K562 (cell line): ENCODE results near the gene FBXO36. TPM values are rescaled to one million over a fixed set of nuclear protein-coding genes. Genes with fewer than 3 reads are reported as not detected.

Source experiments
- ATAC-seq: fragments of 200-7000 bp; cut with Tn5 transposase; 3 replicates; pipeline ENCODE4 v1.9.1; 2020; ENCODE audit warnings: moderate library complexity
- BruUV-seq: library from RNA; stranded (reverse); fragments of 400-500 nt; replicated peaks from 2 replicates; lab custom pipeline; 2021; lab: Mats Ljungman, UMichigan
- CTCF ChIA-PET: fragments of 300-600 bp; formaldehyde crosslinking; extraction: SDS; loops from one replicate; lab custom pipeline; 2021; ENCODE audit warnings: low intra/inter-chr PET ratio; lab: Yijun Ruan, JAX
- POLR2A ChIA-PET: fragments of 300-600, 350-650 bp; sonication (Branson Sonifier 250); formaldehyde crosslinking; extraction: SDS; loops from one replicate; lab custom pipeline; 2021; ENCODE audit warnings: antibody characterized with exemption, inconsistent platforms; lab: Yijun Ruan, JAX
- DNase-seq, 4 experiments: peaks; one replicate each; pipeline versions ENCODE4 v3.0.0 to v3.0.0-alpha.2; 2011 to 2018; ENCODE audit warnings: low spot score in 3 of 4, mixed read lengths in 3 of 4; ENCODE audit errors: extremely low read depth in 1 of 4
- FAIRE-seq: peaks from 2 replicates; lab custom pipeline; 2011; peaks lifted over from hg19 to GRCh38; lab: Jason Lieb, UNC
- H2AFZ ChIP-seq: 2 replicates; pipeline ENCODE4 v1.6.0; 2011; ENCODE audit warnings: low read depth, low read length, control low read depth, inconsistent platforms
- H3K27ac ChIP-seq: fragments of 200-600 bp; 3 replicates; pipeline ENCODE4 v1.8.0; 2011; ENCODE audit warnings: low read depth, mild to moderate bottlenecking, control low read depth, inconsistent platforms, low read length, moderate library complexity, mixed read lengths; ENCODE audit errors: extremely low read depth
- H3K27me3 ChIP-seq, 2 experiments: fragments of 300-600 bp in 1 of 2; 2 replicates in 1 of 2; 3 replicates in 1 of 2; pipeline versions ENCODE4 v1.6.0 to v1.8.0; 2011; ENCODE audit warnings: inconsistent platforms in 2 of 2, low read length in 2 of 2, mild to moderate bottlenecking in 1 of 2, mixed read lengths in 1 of 2, moderate library complexity in 1 of 2; ENCODE audit not compliant: control insufficient read depth in 2 of 2, insufficient read depth in 2 of 2
- H3K36me3 ChIP-seq: fragments of 300-600 bp; 3 replicates; pipeline ENCODE4 v1.8.0; 2011; ENCODE audit warnings: mild to moderate bottlenecking, low read length, inconsistent platforms; ENCODE audit not compliant: control insufficient read depth, insufficient read depth
- H3K4me1 ChIP-seq, 2 experiments: fragments of 200-600 bp in 1 of 2; replicated peaks in 1 of 2; 2 replicates in 1 of 2; 3 replicates in 1 of 2; pipeline versions ENCODE4 v1.5.1 to v1.8.0; 2011; ENCODE audit warnings: inconsistent platforms in 2 of 2, low read length in 2 of 2, mild to moderate bottlenecking in 1 of 2, mixed read lengths in 1 of 2, moderate library complexity in 1 of 2; ENCODE audit not compliant: control insufficient read depth in 2 of 2, insufficient read depth in 2 of 2
- H3K4me2 ChIP-seq: 2 replicates; pipeline ENCODE4 v1.6.1; 2011; ENCODE audit warnings: low read length, control low read depth, inconsistent platforms, mixed read lengths; ENCODE audit not compliant: insufficient read depth
- H3K4me3 ChIP-seq: fragments of 200-600 bp; sonication (generic), shearing (Covaris generic); 2 replicates; pipeline ENCODE4 v1.5.1; 2016; ENCODE audit warnings: control low read depth, inconsistent platforms
- H3K79me2 ChIP-seq: fragments of 200-600 bp; 3 replicates; pipeline ENCODE4 v1.8.0; 2011; ENCODE audit warnings: low read length, inconsistent platforms; ENCODE audit not compliant: control insufficient read depth, insufficient read depth
- H3K9ac ChIP-seq, 2 experiments: 2 replicates each; pipeline versions ENCODE4 v1.6.0 to v1.6.1; 2011; ENCODE audit warnings: low read depth in 2 of 2, low read length in 2 of 2, control low read depth in 1 of 2, inconsistent platforms in 1 of 2, mild to moderate bottlenecking in 1 of 2, mixed read lengths in 1 of 2; ENCODE audit not compliant: insufficient read depth in 1 of 2
- H3K9me1 ChIP-seq: one replicate; pipeline ENCODE4 v1.6.0; 2011; ENCODE audit warnings: inconsistent platforms, mild to moderate bottlenecking, low read length, moderate library complexity; ENCODE audit not compliant: control insufficient read depth, insufficient read depth
- H3K9me3 ChIP-seq: replicated peaks from 2 replicates; pipeline ENCODE4 v1.5.1; 2011; ENCODE audit warnings: low read depth, low read length, inconsistent platforms; ENCODE audit not compliant: control insufficient read depth, insufficient read depth
- H4K20me1 ChIP-seq: replicated peaks from 2 replicates; pipeline ENCODE4 v1.6.1; 2011; ENCODE audit warnings: low read length, inconsistent platforms, mixed read lengths; ENCODE audit not compliant: control insufficient read depth, insufficient read depth
- CAMTA2 ChIP-seq: fragments of 250-450 bp; sonication (Bioruptor Pico); conservative IDR thresholded peaks from 2 replicates; pipeline ENCODE4 v1.5.1; 2022
- NFATC3 ChIP-seq: fragments of 450-650 bp; IDR thresholded peaks from 2 replicates; pipeline ENCODE4 v1.6.1; 2017; ENCODE audit warnings: mild to moderate bottlenecking
- NRF1 ChIP-seq, 2 experiments: fragments of 450-650 bp; IDR thresholded peaks in 1 of 2; conservative IDR thresholded peaks in 1 of 2; 2 replicates each; pipeline ENCODE4 v1.6.1; 2014; ENCODE audit warnings: mild to moderate bottlenecking in 2 of 2
- RBM15 ChIP-seq: fragments of 200-400 bp; formaldehyde crosslinking; IDR thresholded peaks from 2 replicates; pipeline ENCODE4 v1.6.1; 2018; ENCODE audit warnings: mild to moderate bottlenecking, low read length, moderate library complexity; ENCODE audit not compliant: insufficient read depth
- RBM39 ChIP-seq: fragments of 200-400 bp; formaldehyde crosslinking; optimal IDR thresholded peaks from 2 replicates; pipeline ENCODE3; 2018; ENCODE audit warnings: low read depth, low read length
- RFX1 ChIP-seq: fragments of 450-650 bp; IDR thresholded peaks from 2 replicates; pipeline ENCODE4 v1.6.1; 2016; ENCODE audit warnings: mild to moderate bottlenecking, moderate library complexity
- SRSF9 ChIP-seq: fragments of 200-400 bp; formaldehyde crosslinking; IDR thresholded peaks from 2 replicates; pipeline ENCODE4 v1.6.1; 2017; ENCODE audit warnings: low read depth, low read length, borderline replicate concordance
- STAT5B ChIP-seq: fragments of 250-450 bp; sonication (Bioruptor Pico); IDR thresholded peaks from 2 replicates; pipeline ENCODE4 v1.8.0; 2021; ENCODE audit warnings: mild to moderate bottlenecking, inconsistent platforms
- SUPT5H ChIP-seq: fragments of 450-650 bp; IDR thresholded peaks from 2 replicates; pipeline ENCODE4 v1.6.1; 2016
- TAF1 ChIP-seq: IDR thresholded peaks from 2 replicates; pipeline ENCODE4 v1.6.1; 2011; ENCODE audit warnings: mild to moderate bottlenecking, low read length, moderate library complexity; ENCODE audit not compliant: insufficient read depth, control insufficient read depth, severe bottlenecking; ENCODE audit errors: extremely low read depth
- YY1 ChIP-seq, 3 experiments: IDR thresholded peaks; 2 replicates each; pipeline ENCODE4 v1.6.1; 2011; ENCODE audit warnings: low read length in 2 of 3, mild to moderate bottlenecking in 2 of 3, moderate library complexity in 2 of 3, borderline replicate concordance in 1 of 3, control low read depth in 1 of 3, low read depth in 1 of 3; ENCODE audit not compliant: insufficient read depth in 3 of 3, insufficient replicate concordance in 2 of 3, control insufficient read depth in 1 of 3, insufficient read length in 1 of 3; ENCODE audit errors: extremely low read depth in 1 of 3
- ZC3H11A ChIP-seq: IDR thresholded peaks from 2 replicates; pipeline ENCODE4 v1.6.1; 2012; ENCODE audit warnings: low read depth, low read length, improper control_type of control experiment
- ZKSCAN3 ChIP-seq: fragments of 250-450 bp; sonication (Bioruptor Pico); IDR thresholded peaks from 2 replicates; pipeline ENCODE4 v1.4.0; 2020
- ZNF766 ChIP-seq: fragments of 200-800 bp; sonication (Bioruptor generic); conservative IDR thresholded peaks from 2 replicates; pipeline ENCODE4 v1.6.1; 2016; ENCODE audit warnings: missing genetic modification characterization, missing compliant biosample characterization
- WGBS: fragments of 100-300 bp; shearing (Covaris generic); methylation state at CpG from one replicate; pipeline ENCODE4 v1.1.6; 2016; ENCODE audit warnings: low coverage, mixed read lengths; ENCODE audit not compliant: insufficient coverage; ENCODE audit errors: missing lambda C conversion rate; 5-methylcytosine and 5-hydroxymethylcytosine counted together
- in situ Hi-C: fragments of 300-500 bp; cut with MboI; formaldehyde crosslinking; loops from 4 replicates; pipeline ENCODE4 v1.15.0; 2018; ENCODE audit warnings: inconsistent platforms, mixed read lengths
- intact Hi-C: fragments of 100-400 bp; cut with micrococcal nuclease; formaldehyde crosslinking; loops from 2 replicates; pipeline ENCODE4 v1.14.2; 2022
- polyA plus RNA-seq, 8 experiments: library from polyadenylated mRNA; depleted of rRNA in 4 of 8; stranded (reverse) in 5 of 8; unstranded in 3 of 8; fragments of >200 nt; fragmentation: Nextera tagmentation in 2 of 8; fragmentation: Illumina TruSeq in 1 of 8; extraction: Ambion mirVana in 2 of 8; extraction: Trizol in 1 of 8; gene quantifications; 2 replicates each; pipeline versions ENCODE4 v1.2.1 to v1.2.3, GENCODE V29; 2011 to 2014; ENCODE audit warnings: inconsistent platforms in 1 of 8, missing spikeins in 1 of 8
- total RNA-seq, 7 experiments: library from RNA; depleted of rRNA in 6 of 7; stranded (reverse); fragments of >200 nt in 6 of 7; fragmentation: Illumina TruSeq in 2 of 7; extraction: Trizol in 2 of 7; gene quantifications; 2 replicates each; pipeline versions ENCODE4 v1.2.1 to v1.2.3, GENCODE V29; 2011 to 2021; ENCODE audit warnings: low replicate concordance in 1 of 7
- TF ChIP-seq, protein P1 (sequence below): fragments of 250-450 bp; sonication (Bioruptor Pico); IDR thresholded peaks from 2 replicates; pipeline ENCODE4 v1.8.0; 2022; ENCODE audit warnings: moderate library complexity, mild to moderate bottlenecking, inconsistent platforms
- TF ChIP-seq, protein P2 (sequence below): sonication (generic); formaldehyde crosslinking; IDR thresholded peaks from 2 replicates; pipeline ENCODE4 v1.8.0; 2022; ENCODE audit warnings: missing genetic modification reagents, mild to moderate bottlenecking, borderline replicate concordance
- TF ChIP-seq, protein P3 (sequence below): fragments of 250-450 bp; sonication (Bioruptor Pico); IDR thresholded peaks from 2 replicates; pipeline ENCODE4 v1.8.0; 2021; ENCODE audit warnings: mild to moderate bottlenecking, moderate library complexity

The FBXO36 gene
- total and polyA plus RNA-seq, 9 of the 15 experiments (the other 6 are each of a cell fraction or from before 2014, with no cell fraction given), result 0.40 to 0.91 (median 0.58) TPM

DNA sequence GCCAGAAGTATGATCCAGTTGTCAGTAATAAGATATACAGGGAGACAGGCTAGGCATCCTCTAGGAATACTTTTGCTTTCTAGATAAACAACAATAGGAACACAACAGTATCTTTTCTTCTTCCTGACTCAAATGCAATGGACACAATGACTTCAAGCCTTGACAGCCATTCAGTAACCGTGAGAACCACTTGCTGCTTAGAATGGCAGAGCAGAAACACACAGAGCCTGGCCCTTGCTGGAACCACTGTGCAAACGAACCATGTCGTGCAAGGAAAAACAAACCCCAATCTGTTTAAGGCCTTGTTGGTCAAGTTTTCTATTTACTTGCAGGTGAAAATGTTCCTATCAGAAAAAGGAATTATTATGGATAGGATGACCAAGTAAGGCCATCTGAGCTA, 19.3 kb upstream of the FBXO36 start (continued):
- no peak for TF ChIP-seq TAF1
- TF ChIP-seq SRSF9, result no peak
- TF ChIP-seq ZKSCAN3 (CRISPR knock-in tag), result no peak
- TF ChIP-seq NRF1 (conservative IDR thresholded peaks at IDR 0.05 in 1 of 2, IDR thresholded peaks at IDR 0.05 in 1 of 2), result no peak
- TF ChIP-seq, protein P1, sequence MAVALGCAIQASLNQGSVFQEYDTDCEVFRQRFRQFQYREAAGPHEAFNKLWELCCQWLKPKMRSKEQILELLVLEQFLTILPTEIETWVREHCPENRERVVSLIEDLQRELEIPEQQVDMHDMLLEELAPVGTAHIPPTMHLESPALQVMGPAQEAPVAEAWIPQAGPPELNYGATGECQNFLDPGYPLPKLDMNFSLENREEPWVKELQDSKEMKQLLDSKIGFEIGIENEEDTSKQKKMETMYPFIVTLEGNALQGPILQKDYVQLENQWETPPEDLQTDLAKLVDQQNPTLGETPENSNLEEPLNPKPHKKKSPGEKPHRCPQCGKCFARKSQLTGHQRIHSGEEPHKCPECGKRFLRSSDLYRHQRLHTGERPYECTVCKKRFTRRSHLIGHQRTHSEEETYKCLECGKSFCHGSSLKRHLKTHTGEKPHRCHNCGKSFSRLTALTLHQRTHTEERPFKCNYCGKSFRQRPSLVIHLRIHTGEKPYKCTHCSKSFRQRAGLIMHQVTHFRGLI (CRISPR knock-in tag), result no peak
- no peak for TF ChIP-seq CAMTA2
- TF ChIP-seq YY1 (IDR thresholded peaks at IDR 0.05; ENCODE audit: borderline replicate concordance in 1 of 3, control insufficient read depth in 1 of 3, extremely low read depth in 1 of 3, insufficient read depth in 3 of 3, insufficient read length in 1 of 3, insufficient replicate concordance in 2 of 3, low read depth in 1 of 3, low read length in 2 of 3), result no peak
- no peak for TF ChIP-seq RBM39
- TF ChIP-seq, all 486 proteins: peak for 0

DNA sequence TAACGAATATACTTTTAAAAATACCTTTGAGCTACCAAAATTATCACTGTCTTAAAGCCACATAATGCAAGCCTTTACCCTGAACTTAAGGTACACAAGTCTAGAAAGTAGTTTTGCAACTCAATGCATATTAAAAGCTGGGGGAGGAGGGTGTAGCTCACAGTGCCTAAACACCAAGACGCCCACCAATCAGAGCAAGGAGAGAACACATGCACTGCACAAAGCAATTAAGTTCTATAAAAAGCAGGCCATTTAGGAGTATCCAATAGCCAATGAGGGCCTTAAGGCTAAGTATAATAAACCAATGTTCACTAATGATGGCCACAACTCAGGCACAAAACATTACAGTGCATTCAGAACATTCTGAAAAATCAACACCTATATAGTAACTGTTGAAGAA, 16.7 kb upstream of the FBXO36 start:
- H3K9me1 ChIP-seq, result no peaks in the 10 kb centered on the region
- no peak overlapping the region for H3K4me2 ChIP-seq
- ATAC-seq (no peak), DNase-seq (no peak), FAIRE-seq (no peak)
- BruUV-seq, result no TSS peak
- 86% methylated on average over 2 of the region's 2 CpGs for WGBS
- no peaks in the 10 kb centered on the region for H4K20me1 ChIP-seq
- H3K27ac ChIP-seq, result no peak overlapping the region
- POLR2A ChIA-PET, result no interaction called here
- CTCF ChIA-PET, result no interaction called here
- no peaks in the 10 kb centered on the region; a peak in 1 of 5 replicates for H3K4me1 ChIP-seq
- peaks cover 83% of the 10 kb centered on the region for H3K79me2 ChIP-seq
- H2AFZ ChIP-seq, result no peak overlapping the region
- intact Hi-C loops, result no loop called here
- in situ Hi-C loops, result no loop called here
- TF ChIP-seq NFATC3 (no peak), STAT5B (CRISPR knock-in tag) (no peak), RFX1 (no peak), RBM15 (no peak), SUPT5H (no peak), RBM39 (no peak), ZC3H11A (no peak), ZNF766 (CRISPR knock-in tag) (no peak)
- TF ChIP-seq, protein P2, sequence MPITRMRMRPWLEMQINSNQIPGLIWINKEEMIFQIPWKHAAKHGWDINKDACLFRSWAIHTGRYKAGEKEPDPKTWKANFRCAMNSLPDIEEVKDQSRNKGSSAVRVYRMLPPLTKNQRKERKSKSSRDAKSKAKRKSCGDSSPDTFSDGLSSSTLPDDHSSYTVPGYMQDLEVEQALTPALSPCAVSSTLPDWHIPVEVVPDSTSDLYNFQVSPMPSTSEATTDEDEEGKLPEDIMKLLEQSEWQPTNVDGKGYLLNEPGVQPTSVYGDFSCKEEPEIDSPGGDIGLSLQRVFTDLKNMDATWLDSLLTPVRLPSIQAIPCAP (CRISPR knock-in tag), result no peak
- TF ChIP-seq, protein P3, sequence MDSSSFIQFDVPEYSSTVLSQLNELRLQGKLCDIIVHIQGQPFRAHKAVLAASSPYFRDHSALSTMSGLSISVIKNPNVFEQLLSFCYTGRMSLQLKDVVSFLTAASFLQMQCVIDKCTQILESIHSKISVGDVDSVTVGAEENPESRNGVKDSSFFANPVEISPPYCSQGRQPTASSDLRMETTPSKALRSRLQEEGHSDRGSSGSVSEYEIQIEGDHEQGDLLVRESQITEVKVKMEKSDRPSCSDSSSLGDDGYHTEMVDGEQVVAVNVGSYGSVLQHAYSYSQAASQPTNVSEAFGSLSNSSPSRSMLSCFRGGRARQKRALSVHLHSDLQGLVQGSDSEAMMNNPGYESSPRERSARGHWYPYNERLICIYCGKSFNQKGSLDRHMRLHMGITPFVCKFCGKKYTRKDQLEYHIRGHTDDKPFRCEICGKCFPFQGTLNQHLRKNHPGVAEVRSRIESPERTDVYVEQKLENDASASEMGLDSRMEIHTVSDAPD, result no peak
- TF ChIP-seq, all 486 proteins: peak for 0
- Histone ChIP-seq H3K27me3 (no peaks in the 10 kb centered on the region), H3K36me3 (peaks cover 23% of the 10 kb centered on the region; the same call in 1 of the 3 replicates), H3K4me3 (no peak overlapping the region), H3K9me3 (no peaks in the 10 kb centered on the region), H3K9ac (no peak overlapping the region)
